HG03571 (cell line): ENCODE results near the gene CSTF1.

Source experiments
- ATAC-seq: cut with Tn5 transposase; IDR thresholded peaks from one replicate; pipeline ENCODE4 v1.9.1; 2021; ENCODE audit not compliant: unreplicated experiment

Gene CSTF1

DNA sequence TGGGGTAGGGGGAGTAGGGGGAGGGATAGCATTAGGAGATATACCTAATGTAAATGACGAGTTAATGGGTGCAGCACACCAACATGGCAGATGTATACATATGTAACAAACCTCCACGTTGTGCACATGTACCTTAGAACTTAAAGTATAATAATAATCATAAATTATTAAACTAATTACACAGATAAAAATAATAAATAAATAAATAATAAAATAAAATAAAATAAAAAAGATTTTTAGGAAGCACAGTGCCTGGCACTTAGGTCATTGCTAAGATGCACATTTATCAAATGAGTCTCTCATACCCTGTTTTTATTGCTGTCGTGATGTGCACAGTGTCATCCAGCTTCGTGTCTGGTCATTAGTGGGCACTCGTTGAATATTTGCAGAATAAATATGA, 57.0 kb downstream of the CSTF1 start:
- ATAC-seq, result no peak

GRCh38 chr20:56451056-56451765, 58.8 kb downstream of the CSTF1 start:
- no peak for ATAC-seq

DNA sequence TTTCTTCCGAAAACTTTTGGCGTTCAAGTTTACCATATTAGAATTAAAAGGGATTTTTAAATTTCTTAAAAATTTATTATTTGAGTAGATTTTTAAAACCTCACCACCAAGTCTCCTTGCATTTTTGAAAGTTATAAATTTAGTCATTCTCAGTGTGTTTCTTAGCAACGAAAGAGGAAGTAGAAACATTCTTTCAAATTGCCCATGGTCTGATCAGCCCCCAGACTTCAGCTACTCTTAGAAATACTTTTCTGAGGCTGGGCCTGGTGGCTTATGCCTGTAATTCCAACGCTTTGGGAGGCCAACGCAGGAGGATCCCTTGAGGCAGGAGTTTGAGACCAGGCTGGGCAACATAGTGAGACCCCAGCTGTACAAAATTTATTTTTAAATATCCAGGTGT, 60.9 kb downstream of the CSTF1 start:
- ATAC-seq, result no peak

DNA sequence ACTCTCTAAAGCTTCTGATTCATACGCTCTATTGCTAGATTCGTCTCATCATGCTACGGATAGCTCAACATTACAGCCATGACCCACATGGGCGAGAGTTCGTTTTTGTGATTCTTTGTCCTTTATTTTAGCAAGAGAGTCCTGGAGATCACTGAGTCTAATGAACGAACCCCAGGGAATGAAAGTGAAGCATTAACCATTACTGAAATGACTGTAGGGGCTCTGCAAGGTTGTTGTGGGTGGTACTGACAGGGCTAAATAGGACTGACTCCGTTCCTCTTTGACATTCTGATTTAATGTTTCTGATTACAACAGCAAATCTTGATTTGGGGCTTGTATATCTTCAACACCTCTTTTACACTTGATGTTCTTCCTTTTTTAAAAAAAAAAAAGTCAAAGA, 62.3 kb downstream of the CSTF1 start:
- ATAC-seq, result peak; percentile 83
